Measurements from ENCODE around the gene SEPTIN11.

Gene SEPTIN11

GRCh38 chr4:76949276-76950051 lies at the start of gene SEPTIN11:
TSS of gene SEPTIN11 (plus strand) at chr4:76949752. CDS start at chr4:76949904, 152 bp downstream.
- peak; percentile 96 for DNase-seq (ENCODE audit: low spot score)

- no peak for DNase-seq (ENCODE audit: low spot score)
Observed at GRCh38 chr4:76902233-76902890, 47.2 kb upstream of the SEPTIN11 start.

GRCh38 chr4:76904646-76905190 lies 44.8 kb upstream of the SEPTIN11 start:
- no peak for DNase-seq (ENCODE audit: low spot score)

GRCh38 chr4:76905521-76905920 lies 44.0 kb upstream of the SEPTIN11 start:
- DNase-seq (ENCODE audit: low spot score): peak; percentile 90

- DNase-seq (ENCODE audit: low spot score): no peak
Observed at GRCh38 chr4:76909711-76910110, 39.8 kb upstream of the SEPTIN11 start.

GRCh38 chr4:76920715-76921114 lies 28.8 kb upstream of the SEPTIN11 start:
- DNase-seq (ENCODE audit: low spot score): no peak

GRCh38 chr4:76923619-76924357 lies 25.8 kb upstream of the SEPTIN11 start:
- DNase-seq (ENCODE audit: low spot score): no peak

GRCh38 chr4:76926841-76927240 lies 22.7 kb upstream of the SEPTIN11 start:
- DNase-seq (ENCODE audit: low spot score): no peak

- DNase-seq (ENCODE audit: low spot score): no peak
Observed at GRCh38 chr4:76930685-76931084, 18.9 kb upstream of the SEPTIN11 start.

- DNase-seq (ENCODE audit: low spot score): no peak
Observed at GRCh38 chr4:76931087-76931486, 18.5 kb upstream of the SEPTIN11 start.

GRCh38 chr4:76931576-76932276 lies 17.8 kb upstream of the SEPTIN11 start:
- no peak for DNase-seq (ENCODE audit: low spot score)

- DNase-seq (ENCODE audit: low spot score): no peak
Observed at GRCh38 chr4:76939184-76939583, 10.4 kb upstream of the SEPTIN11 start.

- no peak for DNase-seq (ENCODE audit: low spot score)
Observed at GRCh38 chr4:76943129-76943620, 6.4 kb upstream of the SEPTIN11 start.

GRCh38 chr4:76943790-76944189 lies 5.8 kb upstream of the SEPTIN11 start:
- DNase-seq (ENCODE audit: low spot score): peak; percentile 36

GRCh38 chr4:76947369-76947768 lies 2.2 kb upstream of the SEPTIN11 start:
- no peak for DNase-seq (ENCODE audit: low spot score)

GRCh38 chr4:76948443-76949275 lies 893 bp upstream of the SEPTIN11 start:
- DNase-seq (ENCODE audit: low spot score): peak; percentile 81

GRCh38 chr4:76950052-76950955 lies 752 bp downstream of the SEPTIN11 start:
- no peak for DNase-seq (ENCODE audit: low spot score)

- DNase-seq (ENCODE audit: low spot score): peak; percentile 46
Observed at GRCh38 chr4:76950956-76951671, 1.6 kb downstream of the SEPTIN11 start.

GRCh38 chr4:76951672-76952010 lies 2.1 kb downstream of the SEPTIN11 start:
- DNase-seq (ENCODE audit: low spot score): no peak

Data from AG08395 (cell line).